GM18868 (cell line): ENCODE results near the gene UBXN11.

ENCODE experiments used
- ATAC-seq: cut with Tn5 transposase; IDR thresholded peaks from one replicate; pipeline ENCODE4 v1.9.1; 2021; ENCODE audit warnings: mild to moderate bottlenecking, moderate library complexity; ENCODE audit not compliant: unreplicated experiment

UBXN11 gene

DNA sequence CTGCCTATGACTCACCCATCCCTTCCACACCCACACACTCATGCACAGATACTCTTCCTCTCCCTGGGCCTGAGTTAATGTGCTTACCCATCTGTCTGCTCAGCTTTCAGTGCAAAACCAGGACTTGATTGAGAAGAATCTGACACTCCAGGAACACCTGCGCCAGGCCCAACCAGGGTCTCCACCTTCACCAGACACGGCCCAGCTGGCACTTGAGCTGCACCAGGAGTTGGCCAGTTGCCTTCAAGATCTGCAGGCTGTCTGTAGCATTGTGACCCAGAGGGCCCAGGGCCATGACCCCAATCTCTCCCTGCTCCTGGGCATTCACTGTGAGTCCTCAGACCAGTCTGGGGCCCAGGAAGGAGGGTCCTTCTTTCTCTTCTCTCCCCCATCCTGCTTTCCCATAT, 30.0 kb downstream of the UBXN11 start:
- ATAC-seq = no peak

DNA sequence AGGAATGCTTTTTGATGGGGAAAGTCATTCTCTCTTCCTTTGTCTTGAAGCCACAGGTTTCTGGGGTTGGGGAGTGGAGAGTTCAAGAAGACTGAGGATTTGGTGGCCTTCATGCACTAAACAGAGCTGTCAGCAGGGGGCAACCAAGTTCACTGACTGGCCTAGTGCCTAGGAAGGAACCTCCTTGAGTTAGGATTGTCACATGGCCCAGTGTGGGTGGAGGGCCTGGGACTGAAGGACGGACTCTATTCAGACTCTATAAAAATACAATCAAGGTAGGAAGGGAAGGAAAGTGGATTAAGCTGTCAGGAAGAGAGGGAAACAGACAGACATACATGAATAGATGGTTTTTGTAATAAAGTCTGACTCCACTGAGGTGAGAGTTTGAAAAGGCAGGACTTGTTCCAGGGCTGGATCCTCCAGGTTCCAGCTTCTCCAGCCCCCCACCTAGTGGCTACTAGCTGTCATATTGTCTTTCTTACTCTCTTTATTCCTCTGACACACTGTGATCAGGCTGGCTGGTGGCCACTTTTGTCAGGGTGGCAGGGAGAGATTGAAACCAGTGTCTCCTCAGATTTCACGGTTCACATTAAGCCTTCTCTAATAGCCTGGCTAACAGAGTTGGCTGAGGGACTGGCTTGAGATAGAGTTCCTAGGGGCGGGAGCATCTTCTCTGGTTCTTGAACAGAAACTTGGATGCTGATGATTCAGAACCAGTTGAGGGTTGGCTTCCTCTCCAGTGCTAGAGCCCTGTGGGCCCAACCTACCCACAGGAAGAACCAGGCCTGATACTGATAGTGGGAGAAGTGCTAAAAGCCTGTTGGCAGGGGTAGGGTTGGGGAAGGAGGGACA, 30.6 kb downstream of the UBXN11 start:
- no peak for ATAC-seq

DNA sequence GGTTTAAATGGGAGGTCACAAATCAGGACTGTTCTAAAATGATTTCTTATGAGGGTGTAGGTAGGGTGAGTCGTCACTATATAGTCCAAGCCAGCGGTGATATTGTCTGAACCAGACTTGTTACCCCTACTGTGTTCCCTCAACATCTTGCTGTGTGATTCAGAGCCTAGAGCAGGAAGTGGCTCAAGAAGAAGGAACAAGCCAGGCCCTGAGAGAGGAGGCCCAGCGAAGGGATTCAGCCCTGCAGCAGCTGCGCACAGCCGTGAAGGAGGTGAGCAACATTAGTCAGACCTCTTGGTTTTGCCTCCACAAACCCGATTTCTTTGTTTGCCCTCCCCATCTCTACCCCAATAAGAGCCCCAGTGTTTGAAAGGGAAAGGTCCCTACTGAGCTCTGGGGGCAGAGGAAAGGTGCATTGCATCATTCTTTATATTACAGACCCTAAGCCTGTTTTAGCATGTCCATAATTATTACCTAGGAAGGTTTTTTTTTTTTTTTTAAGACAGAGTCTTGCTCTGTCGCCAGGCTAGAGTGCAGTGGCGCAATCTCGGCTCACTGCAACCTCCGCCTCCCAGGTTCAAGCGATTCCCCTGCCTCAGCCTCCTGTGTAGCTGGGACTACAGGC, 31.5 kb downstream of the UBXN11 start:
- ATAC-seq = no peak

GRCh38 chr1:26269198-26269550, 37.3 kb downstream of the UBXN11 start:
- ATAC-seq = no peak

DNA sequence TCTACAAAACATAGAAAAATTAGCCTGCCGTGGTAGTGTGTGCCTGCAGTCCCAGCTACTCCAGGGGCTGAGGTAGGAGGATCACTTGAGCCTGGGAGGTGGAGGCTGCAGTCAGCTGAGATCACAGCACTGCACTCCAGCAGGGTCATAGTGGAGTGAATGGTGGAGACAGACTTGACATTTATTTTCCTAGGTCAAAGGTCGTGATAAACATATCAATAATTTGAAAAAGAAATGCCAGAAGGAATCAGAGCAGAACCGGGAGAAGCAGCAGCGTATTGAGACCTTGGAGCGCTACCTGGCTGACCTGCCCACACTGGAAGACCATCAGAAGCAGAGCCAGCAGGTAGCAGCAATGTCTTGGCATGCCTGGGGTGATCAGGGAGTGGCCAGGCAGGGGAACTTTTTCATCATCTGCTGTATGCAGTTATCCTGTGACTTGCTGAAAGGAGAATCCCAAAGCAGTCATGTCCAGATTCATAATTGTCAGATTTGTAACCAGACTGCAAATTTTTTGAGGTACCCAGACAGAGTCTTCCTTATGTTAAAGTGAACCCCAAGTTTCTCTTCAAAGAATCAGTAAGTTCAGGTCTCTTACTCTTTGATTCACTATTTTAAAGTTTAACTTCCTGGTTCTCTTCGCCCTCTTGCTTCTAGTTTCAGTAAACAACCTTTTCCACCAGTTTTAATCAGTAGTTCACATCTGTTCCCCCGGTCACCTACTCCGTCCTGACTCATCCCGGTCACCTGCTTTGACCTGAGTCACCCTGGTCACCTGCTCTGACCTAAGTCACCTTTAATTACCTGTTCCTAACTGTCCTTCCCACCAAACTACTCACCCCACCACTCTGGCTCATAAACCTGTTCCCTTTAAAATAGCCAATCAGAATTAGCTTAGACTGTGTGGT, 37.9 kb downstream of the UBXN11 start:
- ATAC-seq = no peak

- no peak for ATAC-seq
These were observed 41.0 kb downstream of the UBXN11 start for GRCh38 chr1:26265405-26265804.

- no peak for ATAC-seq
These were observed 43.2 kb downstream of the UBXN11 start for GRCh38 chr1:26263212-26263611.

GRCh38 chr1:26259578-26259977, 46.9 kb downstream of the UBXN11 start:
- ATAC-seq = no peak

DNA sequence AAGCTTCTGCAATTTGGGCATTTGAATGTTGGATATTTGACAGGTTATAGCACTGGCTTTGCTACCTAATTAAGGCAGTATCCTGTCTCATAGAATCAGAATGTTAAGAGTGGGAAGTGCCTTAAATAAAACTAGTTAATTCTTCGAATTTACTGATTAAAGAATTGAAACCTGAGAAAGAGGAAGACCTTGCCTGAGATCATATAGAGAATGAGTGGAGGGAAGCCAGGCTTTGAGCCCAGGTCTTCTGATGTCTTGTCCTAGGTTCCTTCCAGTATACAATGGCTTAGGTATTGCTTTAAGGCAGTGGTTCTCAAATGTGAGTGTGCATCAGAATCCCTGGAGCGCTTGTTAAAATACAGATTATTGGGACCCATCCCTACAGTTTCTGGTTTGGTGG, 47.4 kb downstream of the UBXN11 start:
- no peak for ATAC-seq

GRCh38 chr1:26257222-26257621, 49.2 kb downstream of the UBXN11 start:
- no peak for ATAC-seq

- no peak for ATAC-seq
These were observed 52.0 kb downstream of the UBXN11 start for GRCh38 chr1:26254404-26254803.

DNA sequence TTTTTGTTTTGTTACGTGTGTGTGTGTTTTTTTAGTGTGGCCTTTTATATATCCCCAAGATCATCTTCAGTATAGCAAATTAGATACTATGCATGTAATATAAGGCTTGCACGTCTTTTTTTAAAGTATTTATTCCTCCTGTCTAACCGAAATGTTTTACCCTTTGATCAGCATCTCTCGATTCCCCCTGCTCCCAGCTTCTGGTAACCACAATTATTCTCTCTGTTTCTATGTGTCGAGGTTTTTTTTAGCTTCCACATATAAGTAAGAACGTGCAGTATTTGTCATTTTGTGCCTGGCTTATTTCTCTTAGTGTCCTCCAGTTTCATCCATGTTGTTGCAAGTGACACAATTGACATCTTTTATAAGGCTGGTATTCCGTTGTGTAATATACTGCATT, 53.7 kb downstream of the UBXN11 start:
- ATAC-seq = no peak

GRCh38 chr1:26239936-26240335, 66.5 kb downstream of the UBXN11 start:
- no peak for ATAC-seq

DNA sequence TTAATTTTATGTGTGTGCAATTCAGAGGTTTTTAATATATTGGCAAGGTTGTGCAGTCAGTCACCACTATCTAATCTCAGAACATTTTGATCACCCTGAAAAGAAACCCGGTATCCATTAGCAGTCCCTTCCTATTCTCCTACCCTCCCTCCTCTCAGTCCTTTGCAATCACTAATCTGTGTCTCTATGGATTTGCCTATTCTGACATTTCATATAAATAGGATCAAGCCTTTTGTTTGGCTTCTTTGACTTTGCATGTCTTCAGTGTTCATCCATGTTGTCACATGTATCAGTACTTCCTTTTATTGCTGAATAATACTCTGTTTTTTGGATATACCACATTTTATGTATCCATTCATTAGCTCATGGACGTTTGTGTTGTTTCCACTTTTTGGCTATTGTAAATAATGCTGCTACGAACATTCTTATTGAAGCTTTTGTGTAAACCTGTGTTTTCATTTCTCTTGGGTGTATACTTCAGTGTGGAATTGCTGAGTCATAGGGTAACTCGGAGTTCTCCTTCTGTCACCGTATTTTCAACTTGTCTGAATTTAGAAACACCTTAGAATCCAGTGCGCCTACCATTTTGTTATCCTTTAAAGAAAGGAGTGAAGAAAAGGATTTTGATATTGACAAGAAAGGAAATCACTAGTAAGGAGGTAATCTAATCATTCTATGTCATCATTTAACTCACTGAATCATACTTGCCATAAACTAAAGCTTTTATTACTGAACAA, 69.0 kb downstream of the UBXN11 start:
- ATAC-seq = no peak

DNA sequence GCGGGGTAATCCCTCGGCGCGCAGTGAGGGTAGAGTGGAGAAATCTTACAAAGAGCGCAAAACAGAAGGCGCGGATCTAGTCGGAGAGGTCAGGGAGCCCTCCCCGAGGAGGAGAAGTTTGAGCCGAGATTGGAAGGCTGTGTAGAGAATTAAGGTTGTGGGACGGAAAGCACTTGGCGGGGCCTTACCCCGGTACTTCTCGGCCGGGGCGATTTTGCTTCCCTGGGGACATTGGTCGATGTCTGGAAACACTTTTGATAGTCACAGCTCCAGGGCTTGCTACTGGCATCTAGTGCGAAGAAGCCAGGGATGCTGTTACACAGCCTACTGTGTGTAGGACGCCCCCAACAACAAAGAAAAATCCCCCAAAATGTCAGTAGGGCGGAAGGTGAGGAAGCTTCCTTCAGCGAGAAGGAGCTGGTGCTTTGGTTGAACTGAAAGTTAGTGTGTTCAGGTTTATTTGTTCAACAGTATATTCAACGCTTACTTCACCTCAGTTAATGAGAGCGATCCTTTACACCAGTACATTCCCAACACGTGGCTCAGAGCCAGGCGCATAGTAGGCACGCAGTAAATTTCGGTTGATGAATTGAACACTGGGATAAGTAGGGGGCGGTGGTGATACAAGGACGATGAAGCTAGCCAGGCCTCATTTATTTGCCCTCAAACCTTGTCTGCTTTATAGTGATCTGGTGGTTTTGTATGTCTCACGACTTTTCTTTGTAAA, 71.6 kb downstream of the UBXN11 start:
- no peak for ATAC-seq

- peak; percentile 86 for ATAC-seq
These were observed 72.4 kb downstream of the UBXN11 start, which contains the start of gene CEP85 for GRCh38 chr1:26233903-26234643. CEP85 (plus strand) TSS chr1:26234200; CDS start chr1:26239784, 5,584 bp downstream.
